ENCODE results near the gene STAT4. TPM values are rescaled to one million over a fixed set of nuclear protein-coding genes. Genes with fewer than 3 reads are reported as not detected.

The STAT4 gene
- total RNA-seq, 1 experiment from 2014 or later: 0.33 TPM

DNA sequence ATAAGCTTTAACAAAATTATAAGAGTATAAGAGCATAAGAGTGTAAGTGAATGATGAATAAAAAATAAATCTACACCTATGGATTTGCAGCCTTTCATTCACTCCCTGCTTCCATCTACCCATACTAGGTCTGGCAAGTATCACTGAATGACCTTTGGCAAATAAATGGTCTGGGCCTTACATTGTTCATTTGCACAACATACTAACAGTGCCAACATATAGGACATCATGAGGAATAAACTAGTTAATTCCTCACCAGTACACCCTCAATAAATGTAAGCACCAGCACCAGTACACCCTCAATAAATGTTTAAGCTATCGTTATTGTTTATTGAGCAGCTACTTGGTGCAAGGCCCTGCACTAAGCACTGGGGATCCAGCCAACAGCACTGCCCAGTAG lies 163.7 kb downstream of the STAT4 start:
- Histone ChIP-seq H4K20me1 (ENCODE audit: control insufficient read depth, insufficient read depth, insufficient read length) (no peaks in the 10 kb centered on the region), H3K27ac (ENCODE audit: insufficient read length, low read depth, low read length) (no peak overlapping the region), H4K91ac (ENCODE audit: insufficient read length, low read depth, low read length) (no peak overlapping the region), H3K4me2 (ENCODE audit: insufficient read depth, insufficient read length, low read length) (no peak overlapping the region), H4K8ac (replicated peaks; ENCODE audit: insufficient read length, low read depth, low read length) (no peak overlapping the region), H3K23me2 (ENCODE audit: insufficient read length, low read depth, low read length, poor library complexity, severe bottlenecking) (no peaks in the 10 kb centered on the region), H3K56ac (ENCODE audit: insufficient read length, low read depth, low read length) (no peak overlapping the region), H2AK5ac (ENCODE audit: insufficient read length, low read length) (no peak overlapping the region), H3K23ac (ENCODE audit: insufficient read length, low read depth, low read length) (no peak overlapping the region), H3K14ac (ENCODE audit: insufficient read depth, low read length) (no peak overlapping the region), H3K79me2 (ENCODE audit: insufficient read depth, low read length) (no peaks in the 10 kb centered on the region), H3K79me1 (ENCODE audit: insufficient read depth, low read depth, low read length, poor library complexity, severe bottlenecking) (no peaks in the 10 kb centered on the region), H2BK5ac (ENCODE audit: insufficient read length, low read length) (no peak overlapping the region), H2BK15ac (ENCODE audit: low read depth, low read length) (no peak overlapping the region), H4K5ac (ENCODE audit: insufficient read length, low read depth, low read length) (no peak overlapping the region), H2BK12ac (ENCODE audit: insufficient read length, low read depth, low read length) (no peak overlapping the region), H2BK120ac (ENCODE audit: low read depth, low read length, poor library complexity, severe bottlenecking) (no peak overlapping the region), H3K4me1 (ENCODE audit: insufficient read depth, low read length) (no peaks in the 10 kb centered on the region), H3K9ac (ENCODE audit: extremely low read depth, insufficient read length, low read length) (no peak overlapping the region), H3K4ac (ENCODE audit: low read depth, low read length) (no peak overlapping the region), H3K27me3 (ENCODE audit: insufficient read depth, low read length) (no peaks in the 10 kb centered on the region), H3K18ac (ENCODE audit: insufficient read length, low read depth, low read length) (no peak overlapping the region), H3T11ph (ENCODE audit: low read length) (no peak overlapping the region), H2BK20ac (ENCODE audit: low read depth, low read length, poor library complexity, severe bottlenecking) (no peak overlapping the region), H3K9me3 (ENCODE audit: control insufficient read depth, low read depth, low read length) (no peaks in the 10 kb centered on the region), H2AFZ (ENCODE audit: low read length) (no peak overlapping the region)
- H3K9me3 Mint-ChIP-seq: no peaks in the 10 kb centered on the region
- H3K27ac Mint-ChIP-seq: no peak overlapping the region
- TF ChIP-seq CTCF (conservative IDR thresholded peaks at IDR 0.05): no peak
- no peaks in the 10 kb centered on the region for H3K27me3 Mint-ChIP-seq (ENCODE audit: low read depth)
- peaks cover 61 to 95% (median 86%) of the 10 kb centered on the region in 3 experiments for H3K36me3 Mint-ChIP-seq (ENCODE audit: insufficient read depth in 1 of 3, low read depth in 3 of 3)
- DNase-seq: no peak
- no peaks in the 10 kb centered on the region for H3K4me1 Mint-ChIP-seq
- WGBS (ENCODE audit: extremely low coverage, insufficient read length, low lambda C conversion rate): no CpG with 5 or more reads among the region's 1 CpG
- no peak overlapping the region for H3K4me3 Mint-ChIP-seq
